IgD-negative memory B cell (primary cell): ENCODE measurements around the gene CENPB. TPM values are rescaled to one million over a fixed set of nuclear protein-coding genes. Genes with fewer than 3 reads are reported as not detected.

ENCODE experiments used
- H3K27ac Mint-ChIP-seq, 3 donors: one replicate each; pipeline ENCODE4 v1.8.0; 2020 to 2022; ENCODE audit warnings: mild to moderate bottlenecking in 3 of 3, mixed read lengths in 3 of 3, moderate library complexity in 1 of 3
- H3K27me3 Mint-ChIP-seq: one replicate; pipeline ENCODE4 v1.8.0; 2021; ENCODE audit warnings: mixed read lengths
- H3K36me3 Mint-ChIP-seq: one replicate; pipeline ENCODE4 v1.8.0; 2020; ENCODE audit warnings: mild to moderate bottlenecking, mixed read lengths
- H3K4me1 Mint-ChIP-seq, 3 donors: one replicate each; pipeline ENCODE4 v1.8.0; 2020 to 2022; ENCODE audit warnings: mixed read lengths in 3 of 3, mild to moderate bottlenecking in 1 of 3
- H3K4me3 Mint-ChIP-seq, 4 donors: one replicate each; pipeline ENCODE4 v1.8.0; 2020 to 2022; ENCODE audit warnings: mild to moderate bottlenecking in 4 of 4, mixed read lengths in 4 of 4, moderate library complexity in 3 of 4
- H3K9me3 Mint-ChIP-seq, 3 donors: one replicate each; pipeline ENCODE4 v1.8.0; 2020 to 2021; ENCODE audit warnings: mixed read lengths in 3 of 3, mild to moderate bottlenecking in 1 of 3
- polyA plus RNA-seq: library from polyadenylated mRNA; unstranded; fragments of 300-500 nt; fragmentation: Illumina TruSeq; gene quantifications from one replicate; pipeline ENCODE4 v1.2.3, GENCODE V29; 2021

The CENPB gene
- polyA plus RNA-seq, 1 donor from 2014 or later: 1.1 TPM

DNA sequence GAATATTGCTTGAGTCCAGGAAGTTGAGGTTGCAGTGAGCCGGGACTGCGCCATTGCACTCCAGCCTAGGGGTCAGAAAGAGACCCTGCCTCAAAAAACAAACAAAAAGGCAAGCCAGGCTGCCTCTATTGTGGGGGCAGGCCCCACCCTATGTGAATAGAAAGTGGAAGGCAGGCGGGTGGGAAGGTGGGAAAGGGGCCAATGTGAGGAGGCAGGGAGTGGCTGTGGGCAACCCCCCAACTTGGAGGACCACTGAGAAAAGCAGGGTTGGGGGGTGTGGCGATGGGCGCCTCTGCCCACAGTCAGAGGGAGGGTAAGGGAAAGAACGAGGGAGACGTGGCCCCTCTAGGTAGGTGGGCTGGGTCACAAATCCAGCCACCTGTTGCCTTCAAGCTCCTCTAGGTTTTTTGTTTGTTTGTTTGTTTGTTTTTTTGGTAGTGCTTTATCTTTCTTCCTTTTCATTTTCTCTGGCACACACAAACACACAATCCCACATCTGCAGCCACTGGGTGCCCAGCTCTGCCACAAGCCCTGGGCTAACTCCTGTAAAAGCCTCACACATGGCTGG is 28.5 kb upstream of the CENPB start:
- Mint-ChIP-seq H3K36me3 (no peaks in the 10 kb centered on the region), H3K4me3 (no peak overlapping the region), H3K27me3 (no peaks in the 10 kb centered on the region), H3K9me3 (no peaks in the 10 kb centered on the region), H3K27ac (peak overlapping the region in 1 of 3 donors; percentile 78), H3K4me1 (peaks cover 14 to 18% (median 16%) of the 10 kb centered on the region in 3 donors)

GRCh38 chr20:3813848-3814581 is 27.5 kb upstream of the CENPB start:
- Mint-ChIP-seq H3K27ac (peak overlapping the region in 1 of 3 donors; percentile 27), H3K36me3 (no peaks in the 10 kb centered on the region), H3K4me3 (no peak overlapping the region), H3K9me3 (no peaks in the 10 kb centered on the region), H3K27me3 (no peaks in the 10 kb centered on the region), H3K4me1 (peaks cover 10 to 14% (median 10%) of the 10 kb centered on the region in 3 donors)

- no peak overlapping the region for H3K4me3 Mint-ChIP-seq
Measured at GRCh38 chr20:3812975-3813847, 26.7 kb upstream of the CENPB start.

DNA sequence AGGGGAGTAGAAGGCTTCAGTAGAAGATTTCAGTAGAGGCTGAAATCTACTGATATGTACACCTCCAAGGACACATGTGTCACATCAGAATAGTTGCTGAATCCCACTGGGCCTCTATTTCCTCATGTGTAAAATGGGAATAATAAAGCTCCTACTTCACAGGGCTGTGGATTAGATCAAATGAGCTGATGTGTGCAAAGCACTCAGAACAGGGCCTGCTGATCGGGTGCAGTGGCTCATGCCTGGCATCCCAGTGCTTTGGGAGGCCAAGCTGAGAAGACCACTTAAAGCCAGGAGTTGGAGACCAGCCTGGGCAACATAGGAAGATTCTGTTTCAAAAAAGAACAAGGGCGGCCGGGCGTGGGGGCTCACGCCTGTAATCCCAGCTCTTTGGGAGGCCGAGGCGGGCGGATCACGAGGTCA is 25.7 kb upstream of the CENPB start:
- no peaks in the 10 kb centered on the region for H3K36me3 Mint-ChIP-seq
- H3K27ac Mint-ChIP-seq: peak overlapping the region in 2 of 3 donors; percentile 65 to 75
- peaks cover 10 to 14% (median 12%) of the 10 kb centered on the region in 3 donors for H3K4me1 Mint-ChIP-seq
- H3K9me3 Mint-ChIP-seq: no peaks in the 10 kb centered on the region
- peak overlapping the region in 3 of 4 donors; percentile 24 to 45 (median 33) for H3K4me3 Mint-ChIP-seq
- H3K27me3 Mint-ChIP-seq: no peaks in the 10 kb centered on the region

More at GRCh38 chr20:3812975-3813847, 26.7 kb upstream of the CENPB start:
- no peaks in the 10 kb centered on the region for H3K27me3 Mint-ChIP-seq
- no peaks in the 10 kb centered on the region for H3K36me3 Mint-ChIP-seq
- H3K9me3 Mint-ChIP-seq: no peaks in the 10 kb centered on the region
- peak overlapping the region; percentile 27 to 51 (median 39) for H3K27ac Mint-ChIP-seq
- H3K4me1 Mint-ChIP-seq: peaks cover 10 to 14% (median 10%) of the 10 kb centered on the region in 3 donors

DNA sequence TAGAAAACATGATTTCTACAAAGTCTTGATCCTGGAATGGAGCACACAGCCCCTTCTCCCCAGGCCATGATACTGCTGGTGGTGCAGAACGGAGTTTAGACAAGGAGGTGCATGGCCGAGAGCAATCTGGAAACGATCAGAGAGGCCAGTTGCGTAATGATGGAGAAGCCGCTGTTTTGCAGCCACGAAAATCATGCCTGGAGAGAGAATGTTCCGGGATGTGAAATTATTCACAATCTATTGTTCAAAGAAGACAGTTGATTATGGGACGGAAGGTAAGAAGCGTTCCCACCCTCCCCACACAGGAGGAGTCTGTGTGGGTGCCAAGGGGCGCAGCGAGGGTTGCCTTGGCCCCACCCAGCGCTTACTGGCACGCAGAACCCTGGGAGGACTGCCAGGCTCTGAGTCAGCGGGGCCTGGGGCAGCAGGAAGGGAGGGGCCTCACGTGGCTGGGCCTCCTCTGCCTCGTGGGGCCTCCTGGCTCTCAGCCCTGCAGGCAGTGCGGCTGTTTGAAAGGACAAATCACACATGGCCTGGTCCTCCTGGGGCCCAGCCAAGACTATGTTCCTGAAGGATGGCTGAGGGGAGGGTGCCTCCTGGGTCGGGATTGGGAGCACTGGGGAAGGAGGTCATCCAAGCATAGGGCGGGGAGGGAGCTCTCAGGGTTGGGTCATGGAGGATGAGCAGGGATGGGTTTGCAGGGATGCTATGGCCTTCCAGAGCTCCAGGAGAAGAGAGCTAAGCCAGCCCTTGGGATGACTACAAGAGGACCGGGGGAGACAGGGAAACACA is 25.1 kb upstream of the CENPB start:
- H3K27me3 Mint-ChIP-seq: no peaks in the 10 kb centered on the region
- H3K4me3 Mint-ChIP-seq: peak overlapping the region; percentile 24 to 87 (median 71)
- H3K9me3 Mint-ChIP-seq: no peaks in the 10 kb centered on the region
- peaks cover 12 to 17% (median 14%) of the 10 kb centered on the region in 3 donors for H3K4me1 Mint-ChIP-seq
- H3K36me3 Mint-ChIP-seq: no peaks in the 10 kb centered on the region
- peak overlapping the region; percentile 65 to 75 (median 72) for H3K27ac Mint-ChIP-seq

- Mint-ChIP-seq H3K4me1 (peaks cover 11 to 16% (median 14%) of the 10 kb centered on the region in 3 donors), H3K27ac (no peak overlapping the region), H3K27me3 (no peaks in the 10 kb centered on the region)
Measured at GRCh38 chr20:3808544-3808943, 22.0 kb upstream of the CENPB start.

GRCh38 chr20:3804781-3805180 is 18.2 kb upstream of the CENPB start:
- no peaks in the 10 kb centered on the region for H3K9me3 Mint-ChIP-seq
- no peaks in the 10 kb centered on the region for H3K27me3 Mint-ChIP-seq
- no peak overlapping the region for H3K4me3 Mint-ChIP-seq
- H3K27ac Mint-ChIP-seq: peak overlapping the region in 1 of 3 donors; percentile 45
- H3K4me1 Mint-ChIP-seq: peaks cover 15 to 18% (median 17%) of the 10 kb centered on the region in 3 donors
- H3K36me3 Mint-ChIP-seq: peaks cover 4% of the 10 kb centered on the region

More at GRCh38 chr20:3808544-3808943, 22.0 kb upstream of the CENPB start:
- no peaks in the 10 kb centered on the region for H3K9me3 Mint-ChIP-seq
- H3K36me3 Mint-ChIP-seq: peaks cover 2% of the 10 kb centered on the region
- no peak overlapping the region for H3K4me3 Mint-ChIP-seq

- no peaks in the 10 kb centered on the region for H3K9me3 Mint-ChIP-seq
- H3K4me3 Mint-ChIP-seq: no peak overlapping the region
- no peak overlapping the region for H3K27ac Mint-ChIP-seq
- H3K27me3 Mint-ChIP-seq: no peaks in the 10 kb centered on the region
- H3K36me3 Mint-ChIP-seq: peaks cover 4% of the 10 kb centered on the region
- H3K4me1 Mint-ChIP-seq: peaks cover 20 to 23% (median 21%) of the 10 kb centered on the region in 3 donors
Measured at GRCh38 chr20:3804254-3804751, 17.8 kb upstream of the CENPB start.

DNA sequence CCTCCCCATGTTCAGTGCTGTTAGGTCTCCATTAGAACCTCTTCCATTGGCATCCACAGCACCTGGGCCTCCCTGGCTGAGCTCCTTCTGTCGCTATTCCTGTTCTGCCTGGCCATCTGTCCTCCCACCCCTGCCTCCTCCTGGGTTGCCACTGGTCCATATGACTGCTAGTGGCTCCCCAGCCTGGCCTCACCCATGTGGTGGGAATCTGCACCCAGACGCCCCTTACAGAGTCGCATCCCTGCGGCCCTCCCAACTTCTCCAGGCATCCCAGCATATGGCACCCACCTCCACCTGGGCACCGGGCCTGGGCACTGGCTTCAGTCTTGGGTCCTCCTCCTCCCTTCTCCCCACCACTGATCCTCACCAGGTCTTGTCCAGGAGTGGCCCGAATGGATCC is 17.3 kb upstream of the CENPB start:
- H3K4me1 Mint-ChIP-seq: peaks cover 24 to 27% (median 24%) of the 10 kb centered on the region in 3 donors
- no peak overlapping the region for H3K4me3 Mint-ChIP-seq
- no peaks in the 10 kb centered on the region for H3K27me3 Mint-ChIP-seq
- peaks cover 4% of the 10 kb centered on the region for H3K36me3 Mint-ChIP-seq
- peak overlapping the region in 2 of 3 donors; percentile 55 to 80 for H3K27ac Mint-ChIP-seq
- no peaks in the 10 kb centered on the region for H3K9me3 Mint-ChIP-seq

GRCh38 chr20:3803289-3803688 is 16.7 kb upstream of the CENPB start:
- peak overlapping the region in 1 of 4 donors; percentile 84 for H3K4me3 Mint-ChIP-seq

DNA sequence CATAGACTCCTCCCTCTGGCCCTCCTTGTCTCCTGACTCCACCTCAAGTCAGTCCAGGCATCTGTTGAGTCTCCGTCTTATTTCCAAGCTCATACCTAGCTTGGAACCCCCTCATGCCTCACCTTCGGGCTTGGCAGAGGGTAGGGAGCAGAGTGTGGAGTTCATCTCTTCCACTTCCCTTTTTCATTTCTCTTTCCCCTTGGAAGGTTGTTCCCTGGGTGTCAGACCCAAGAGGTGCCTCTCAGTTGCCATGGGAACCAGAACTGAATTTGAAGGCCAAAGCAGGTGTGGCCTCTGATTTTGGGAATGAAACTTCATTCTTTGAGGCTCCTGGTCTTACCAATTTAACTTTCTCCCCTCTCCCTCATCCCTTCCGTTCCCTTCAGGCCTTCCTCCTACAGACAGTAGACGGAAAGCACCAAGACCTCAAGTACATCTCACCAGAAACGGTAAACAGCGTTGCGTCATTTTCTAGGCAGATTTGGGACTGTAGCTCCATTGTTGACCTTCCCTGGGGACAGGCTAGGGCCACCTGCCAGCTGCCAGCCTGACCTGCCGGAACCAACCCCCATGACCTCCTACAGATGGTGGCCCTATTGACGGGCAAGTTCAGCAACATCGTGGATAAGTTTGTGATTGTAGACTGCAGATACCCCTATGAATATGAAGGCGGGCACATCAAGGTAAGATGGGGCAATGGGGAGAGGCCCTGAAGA is 16.1 kb upstream of the CENPB start:
- Mint-ChIP-seq H3K27ac (peak overlapping the region; percentile 31 to 85 (median 71)), H3K9me3 (no peaks in the 10 kb centered on the region), H3K4me3 (peak overlapping the region in 1 of 4 donors; percentile 33), H3K4me1 (peaks cover 36 to 39% (median 36%) of the 10 kb centered on the region in 3 donors), H3K27me3 (no peaks in the 10 kb centered on the region), H3K36me3 (peaks cover 4% of the 10 kb centered on the region)

More at GRCh38 chr20:3803289-3803688, 16.7 kb upstream of the CENPB start:
- Mint-ChIP-seq H3K4me1 (peaks cover 30 to 33% (median 30%) of the 10 kb centered on the region in 3 donors), H3K9me3 (no peaks in the 10 kb centered on the region), H3K27me3 (no peaks in the 10 kb centered on the region), H3K36me3 (peaks cover 4% of the 10 kb centered on the region), H3K27ac (peak overlapping the region in 2 of 3 donors; percentile 80 to 85)

GRCh38 chr20:3801846-3802245 is 15.3 kb upstream of the CENPB start:
- no peaks in the 10 kb centered on the region for H3K9me3 Mint-ChIP-seq
- H3K36me3 Mint-ChIP-seq: peaks cover 4% of the 10 kb centered on the region
- H3K27me3 Mint-ChIP-seq: no peaks in the 10 kb centered on the region
- peaks cover 34 to 46% (median 35%) of the 10 kb centered on the region in 3 donors for H3K4me1 Mint-ChIP-seq
- H3K27ac Mint-ChIP-seq: no peak overlapping the region
- no peak overlapping the region for H3K4me3 Mint-ChIP-seq

GRCh38 chr20:3801299-3801698 is 14.8 kb upstream of the CENPB start:
- Mint-ChIP-seq H3K36me3 (peaks cover 4% of the 10 kb centered on the region), H3K27me3 (no peaks in the 10 kb centered on the region), H3K27ac (peak overlapping the region in 1 of 3 donors; percentile 98), H3K9me3 (no peaks in the 10 kb centered on the region), H3K4me3 (no peak overlapping the region), H3K4me1 (peaks cover 34 to 47% (median 37%) of the 10 kb centered on the region in 3 donors)
